Neuron (in vitro differentiated cells): ENCODE results near the gene TFG.
"Not testable (repeated sequence)": the region's sequence is repeated elsewhere in the genome, so short reads cannot be mapped to it uniquely, and the experiment has no call there.

Experiments used
- H2AFZ ChIP-seq: one replicate; pipeline ENCODE4 v1.6.1; 2013; ENCODE audit warnings: low read depth, mild to moderate bottlenecking, inconsistent platforms, low read length, moderate library complexity
- H3K27me3 ChIP-seq: one replicate; pipeline ENCODE4 v1.6.1; 2013; ENCODE audit warnings: low read length; ENCODE audit not compliant: insufficient read depth
- H3K36me3 ChIP-seq: one replicate; pipeline ENCODE4 v1.6.1; 2013; ENCODE audit warnings: low read length; ENCODE audit not compliant: insufficient read depth
- H3K4me1 ChIP-seq: one replicate; pipeline ENCODE4 v1.6.1; 2013; ENCODE audit warnings: low read length; ENCODE audit not compliant: insufficient read depth
- H3K4me3 ChIP-seq: 2 replicates; pipeline ENCODE4 v1.5.1; 2013; ENCODE audit warnings: mild to moderate bottlenecking, low read length, moderate library complexity
- H3K9me3 ChIP-seq: one replicate; pipeline ENCODE4 v1.6.1; 2013; ENCODE audit warnings: low read length

TFG gene

GRCh38 chr3:100708989-100709841 lies at the start of gene TFG:
Gene TFG (plus strand): TSS chr3:100709494. CDS start chr3:100713686, 4,192 bp downstream.
- no peaks in the 10 kb centered on the region for H3K9me3 ChIP-seq
- peak within 1 kb of the TSS; percentile 61 for H3K4me3 ChIP-seq
- peaks cover 25% of the 10 kb centered on the region for H3K27me3 ChIP-seq
- peak within 1 kb of the TSS; percentile 61 for H2AFZ ChIP-seq
- H3K36me3 ChIP-seq, result peaks cover 14% of the 10 kb centered on the region
- H3K4me1 ChIP-seq, result peaks cover 5% of the 10 kb centered on the region

- not testable (repeated sequence) for H3K4me3 ChIP-seq, H3K27me3 ChIP-seq, H2AFZ ChIP-seq, H3K4me1 ChIP-seq, H3K36me3 ChIP-seq, H3K9me3 ChIP-seq
These were observed 48.0 kb upstream of the TFG start for GRCh38 chr3:100661294-100661693.

DNA sequence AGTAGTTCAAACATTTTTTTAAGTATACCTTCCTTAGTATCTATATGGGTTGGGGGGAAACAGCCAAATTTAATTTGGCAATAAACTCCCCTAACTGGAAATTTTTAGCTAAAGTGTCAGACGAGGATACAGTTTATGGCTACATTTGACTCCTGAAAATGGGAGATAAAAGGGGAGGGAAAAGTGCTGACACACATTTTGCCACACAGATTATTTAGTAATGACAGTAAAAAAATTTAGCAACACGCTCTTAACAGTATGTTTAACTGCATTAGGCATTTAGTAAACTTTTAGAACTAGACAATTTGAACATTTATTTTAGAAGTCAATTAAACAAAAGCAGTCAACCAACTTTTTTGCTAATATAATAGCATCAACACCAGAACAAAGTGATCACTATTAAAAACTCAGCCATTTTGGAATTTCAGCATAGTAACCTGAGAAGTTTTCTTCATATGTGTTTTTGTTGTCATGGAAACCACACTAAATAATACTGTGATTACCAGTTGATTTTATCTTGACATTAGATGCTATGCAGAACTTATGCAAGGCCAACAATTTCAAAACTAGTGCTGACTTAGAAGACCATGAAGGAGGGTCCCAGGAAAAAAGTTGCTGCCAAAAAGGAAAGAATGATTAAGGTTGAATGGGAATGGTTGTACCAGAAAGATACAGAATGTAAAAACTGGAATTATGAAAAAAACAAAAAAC lies 47.0 kb upstream of the TFG start:
- H3K4me1 ChIP-seq, result no peaks in the 10 kb centered on the region
- no peaks in the 10 kb centered on the region for H3K36me3 ChIP-seq
- H3K4me3 ChIP-seq, result no peak overlapping the region
- no peaks in the 10 kb centered on the region for H3K27me3 ChIP-seq
- no peaks in the 10 kb centered on the region for H3K9me3 ChIP-seq
- H2AFZ ChIP-seq, result no peak overlapping the region

GRCh38 chr3:100665230-100665629 lies 44.1 kb upstream of the TFG start:
- Histone ChIP-seq H3K4me3 (no peak overlapping the region), H2AFZ (no peak overlapping the region), H3K27me3 (no peaks in the 10 kb centered on the region), H3K9me3 (no peaks in the 10 kb centered on the region), H3K36me3 (no peaks in the 10 kb centered on the region), H3K4me1 (no peaks in the 10 kb centered on the region)

GRCh38 chr3:100666699-100667098 lies 42.6 kb upstream of the TFG start:
- H3K4me3 ChIP-seq, H2AFZ ChIP-seq, H3K36me3 ChIP-seq, H3K4me1 ChIP-seq, H3K9me3 ChIP-seq, H3K27me3 ChIP-seq: not testable (repeated sequence)

- H3K9me3 ChIP-seq, H3K27me3 ChIP-seq, H3K36me3 ChIP-seq, H2AFZ ChIP-seq, H3K4me3 ChIP-seq, H3K4me1 ChIP-seq: not testable (repeated sequence)
These were observed 42.0 kb upstream of the TFG start for GRCh38 chr3:100667316-100667715.

DNA sequence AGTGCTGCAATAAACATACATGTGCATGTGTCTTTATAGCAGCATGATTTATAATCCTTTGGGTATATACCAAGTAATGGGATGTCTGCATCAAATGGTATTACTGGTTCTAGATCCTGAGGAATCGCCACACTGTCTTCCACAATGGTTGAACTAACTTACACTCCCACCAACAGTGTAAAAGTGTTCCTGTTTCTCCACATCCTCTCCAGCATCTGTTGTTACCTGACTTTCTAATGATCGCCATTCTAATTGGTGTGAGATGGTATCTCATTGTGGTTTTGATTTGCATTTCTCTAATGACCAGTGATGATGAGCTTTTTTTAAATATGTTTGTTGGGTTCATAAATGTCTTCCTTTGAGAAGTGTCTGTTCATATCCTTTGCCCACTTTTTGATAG lies 38.3 kb upstream of the TFG start:
- H3K36me3 ChIP-seq, H3K9me3 ChIP-seq, H2AFZ ChIP-seq, H3K4me3 ChIP-seq, H3K4me1 ChIP-seq, H3K27me3 ChIP-seq: not testable (repeated sequence)

- H3K4me3 ChIP-seq, result no peak overlapping the region
- no peak overlapping the region for H2AFZ ChIP-seq
- no peaks in the 10 kb centered on the region for H3K4me1 ChIP-seq
- H3K27me3 ChIP-seq, result no peaks in the 10 kb centered on the region
- H3K36me3 ChIP-seq, result no peaks in the 10 kb centered on the region
- H3K9me3 ChIP-seq, result no peaks in the 10 kb centered on the region
These were observed 27.8 kb upstream of the TFG start for GRCh38 chr3:100681496-100681895.

DNA sequence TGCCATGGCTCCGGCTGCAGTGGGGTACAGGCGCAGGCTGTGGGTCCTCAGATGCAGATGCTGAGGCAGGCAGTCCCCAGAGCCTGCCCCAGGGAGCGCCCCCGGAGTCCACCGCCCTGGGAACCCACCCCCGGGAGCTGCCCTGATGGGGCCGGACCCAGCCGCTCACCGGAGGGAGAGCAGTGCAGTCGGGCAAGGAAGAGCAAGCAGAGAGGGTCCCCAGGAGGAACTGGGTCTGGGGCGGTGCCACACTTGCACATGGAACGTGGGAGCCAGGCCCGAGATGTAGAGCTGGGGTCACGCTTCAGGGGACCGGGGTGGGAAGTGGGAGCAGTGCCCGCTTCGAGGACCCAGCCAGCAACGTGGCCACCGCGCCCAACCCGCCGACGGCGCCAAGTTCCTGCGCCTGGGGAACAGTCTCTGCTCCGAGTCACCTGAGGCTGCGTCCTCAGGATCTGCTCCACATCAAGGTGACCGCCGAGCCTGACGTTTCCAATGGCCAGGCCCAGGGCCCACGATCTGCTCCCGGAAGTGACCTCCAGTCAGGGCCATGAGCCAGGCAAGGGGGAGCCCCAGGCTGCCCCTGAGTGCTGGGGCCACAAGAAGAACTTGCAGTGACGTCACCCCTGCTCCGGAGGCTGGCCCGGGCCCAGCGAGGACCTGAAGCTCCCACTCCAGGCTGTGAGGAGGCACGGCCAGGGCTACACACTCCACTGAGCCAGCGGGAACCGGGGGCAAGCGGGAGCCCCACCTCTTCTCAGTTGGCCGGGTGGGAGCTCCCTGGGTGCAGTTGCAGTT lies 27.0 kb upstream of the TFG start:
- Histone ChIP-seq H2AFZ (no peak overlapping the region), H3K36me3 (no peaks in the 10 kb centered on the region), H3K4me3 (no peak overlapping the region), H3K9me3 (no peaks in the 10 kb centered on the region), H3K27me3 (no peaks in the 10 kb centered on the region), H3K4me1 (no peaks in the 10 kb centered on the region)

- H3K27me3 ChIP-seq, result no peaks in the 10 kb centered on the region
- no peaks in the 10 kb centered on the region for H3K9me3 ChIP-seq
- H3K4me1 ChIP-seq, result no peaks in the 10 kb centered on the region
- no peak overlapping the region for H2AFZ ChIP-seq
- H3K4me3 ChIP-seq, result no peak overlapping the region
- H3K36me3 ChIP-seq, result no peaks in the 10 kb centered on the region
These were observed 26.2 kb upstream of the TFG start for GRCh38 chr3:100682854-100683760.

- no peaks in the 10 kb centered on the region for H3K36me3 ChIP-seq
- no peak overlapping the region for H2AFZ ChIP-seq
- no peaks in the 10 kb centered on the region for H3K9me3 ChIP-seq
- H3K4me3 ChIP-seq, result no peak overlapping the region
- H3K4me1 ChIP-seq, result no peaks in the 10 kb centered on the region
- peaks cover 6% of the 10 kb centered on the region for H3K27me3 ChIP-seq
These were observed 16.1 kb upstream of the TFG start for GRCh38 chr3:100693225-100693624.

DNA sequence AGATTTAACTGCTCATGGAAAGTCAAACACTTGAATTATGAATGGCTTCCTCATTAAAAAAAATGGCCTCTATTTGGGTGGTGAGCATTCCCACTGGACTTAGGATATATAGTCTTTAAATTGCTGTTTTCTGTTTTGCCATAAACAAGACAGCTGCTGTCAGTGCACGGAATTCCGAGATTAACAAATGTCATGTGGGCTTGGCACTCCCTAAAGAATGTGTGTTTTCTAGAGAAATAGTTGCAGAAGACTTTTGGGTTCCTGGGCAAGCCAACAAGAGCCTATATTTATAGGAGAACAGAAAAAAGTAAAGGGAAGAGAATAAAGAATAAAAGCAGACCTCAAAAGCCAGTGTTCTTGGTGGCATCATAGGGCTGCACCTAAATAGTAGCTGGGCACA lies 13.6 kb upstream of the TFG start:
- H3K27me3 ChIP-seq, result peaks cover 12% of the 10 kb centered on the region
- H3K4me3 ChIP-seq, result no peak overlapping the region
- H3K4me1 ChIP-seq, result no peaks in the 10 kb centered on the region
- H3K36me3 ChIP-seq, result no peaks in the 10 kb centered on the region
- no peaks in the 10 kb centered on the region for H3K9me3 ChIP-seq
- no peak overlapping the region for H2AFZ ChIP-seq
